ENCODE results near the gene PIH1D1.
"Not testable (repeated sequence)": the region's sequence is repeated elsewhere in the genome, so short reads cannot be mapped to it uniquely, and the experiment has no call there.

PIH1D1 gene

DNA sequence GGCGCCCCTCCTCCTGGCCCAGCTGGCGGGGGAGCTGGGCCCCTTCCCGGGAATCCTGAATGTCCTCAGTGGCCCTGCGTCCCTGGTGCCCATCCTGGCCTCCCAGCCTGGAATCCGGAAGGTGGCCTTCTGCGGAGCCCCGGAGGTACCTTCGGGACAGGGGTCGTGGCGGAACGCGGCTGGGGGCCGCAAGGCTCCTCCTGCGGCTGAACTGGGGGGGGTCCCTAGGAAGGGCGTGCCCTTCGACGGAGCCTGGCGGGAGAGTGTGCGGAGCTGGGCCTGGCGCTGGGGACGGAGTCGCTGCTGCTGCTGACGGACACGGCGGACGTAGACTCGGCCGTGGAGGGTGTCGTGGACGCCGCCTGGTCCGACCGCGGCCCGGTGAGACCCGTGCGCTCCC lies 10.0 kb upstream of the PIH1D1 start:
- H3K4me3 ChIP-seq (ENCODE audit: low read depth, low read length) = no peak overlapping the region
- POLR2A ChIA-PET = no interaction called here
- H3K4me1 ChIP-seq (ENCODE audit: control insufficient read depth, insufficient read depth, low read length) = no peaks in the 10 kb centered on the region
- CTCF ChIA-PET = no interaction called here
- TF ChIP-seq ZFP37 (tag by site-specific recombination; IDR thresholded peaks at IDR 0.05) (no peak), IKZF3 (tag by site-specific recombination; IDR thresholded peaks at IDR 0.05) (no peak), ZNF624 (tag by site-specific recombination; IDR thresholded peaks at IDR 0.05) (no peak), ZNF174 (tag by site-specific recombination; IDR thresholded peaks at IDR 0.05) (no peak), ZNF202 (tag by site-specific recombination; IDR thresholded peaks at IDR 0.05; ENCODE audit: borderline replicate concordance) (no peak), ZNF146 (tag by site-specific recombination; IDR thresholded peaks at IDR 0.05) (no peak), ZNF311 (tag by site-specific recombination; IDR thresholded peaks at IDR 0.05; ENCODE audit: borderline replicate concordance) (no peak)
- TF ChIP-seq, protein P1, sequence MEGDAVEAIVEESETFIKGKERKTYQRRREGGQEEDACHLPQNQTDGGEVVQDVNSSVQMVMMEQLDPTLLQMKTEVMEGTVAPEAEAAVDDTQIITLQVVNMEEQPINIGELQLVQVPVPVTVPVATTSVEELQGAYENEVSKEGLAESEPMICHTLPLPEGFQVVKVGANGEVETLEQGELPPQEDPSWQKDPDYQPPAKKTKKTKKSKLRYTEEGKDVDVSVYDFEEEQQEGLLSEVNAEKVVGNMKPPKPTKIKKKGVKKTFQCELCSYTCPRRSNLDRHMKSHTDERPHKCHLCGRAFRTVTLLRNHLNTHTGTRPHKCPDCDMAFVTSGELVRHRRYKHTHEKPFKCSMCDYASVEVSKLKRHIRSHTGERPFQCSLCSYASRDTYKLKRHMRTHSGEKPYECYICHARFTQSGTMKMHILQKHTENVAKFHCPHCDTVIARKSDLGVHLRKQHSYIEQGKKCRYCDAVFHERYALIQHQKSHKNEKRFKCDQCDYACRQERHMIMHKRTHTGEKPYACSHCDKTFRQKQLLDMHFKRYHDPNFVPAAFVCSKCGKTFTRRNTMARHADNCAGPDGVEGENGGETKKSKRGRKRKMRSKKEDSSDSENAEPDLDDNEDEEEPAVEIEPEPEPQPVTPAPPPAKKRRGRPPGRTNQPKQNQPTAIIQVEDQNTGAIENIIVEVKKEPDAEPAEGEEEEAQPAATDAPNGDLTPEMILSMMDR (tag by site-specific recombination; IDR thresholded peaks at IDR 0.05) = no peak
- TF ChIP-seq, protein P2, sequence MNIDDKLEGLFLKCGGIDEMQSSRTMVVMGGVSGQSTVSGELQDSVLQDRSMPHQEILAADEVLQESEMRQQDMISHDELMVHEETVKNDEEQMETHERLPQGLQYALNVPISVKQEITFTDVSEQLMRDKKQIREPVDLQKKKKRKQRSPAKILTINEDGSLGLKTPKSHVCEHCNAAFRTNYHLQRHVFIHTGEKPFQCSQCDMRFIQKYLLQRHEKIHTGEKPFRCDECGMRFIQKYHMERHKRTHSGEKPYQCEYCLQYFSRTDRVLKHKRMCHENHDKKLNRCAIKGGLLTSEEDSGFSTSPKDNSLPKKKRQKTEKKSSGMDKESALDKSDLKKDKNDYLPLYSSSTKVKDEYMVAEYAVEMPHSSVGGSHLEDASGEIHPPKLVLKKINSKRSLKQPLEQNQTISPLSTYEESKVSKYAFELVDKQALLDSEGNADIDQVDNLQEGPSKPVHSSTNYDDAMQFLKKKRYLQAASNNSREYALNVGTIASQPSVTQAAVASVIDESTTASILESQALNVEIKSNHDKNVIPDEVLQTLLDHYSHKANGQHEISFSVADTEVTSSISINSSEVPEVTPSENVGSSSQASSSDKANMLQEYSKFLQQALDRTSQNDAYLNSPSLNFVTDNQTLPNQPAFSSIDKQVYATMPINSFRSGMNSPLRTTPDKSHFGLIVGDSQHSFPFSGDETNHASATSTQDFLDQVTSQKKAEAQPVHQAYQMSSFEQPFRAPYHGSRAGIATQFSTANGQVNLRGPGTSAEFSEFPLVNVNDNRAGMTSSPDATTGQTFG (tag by site-specific recombination; IDR thresholded peaks at IDR 0.05; ENCODE audit: borderline replicate concordance) = no peak
- H3K36me3 ChIP-seq (ENCODE audit: control insufficient read depth in 2 of 2, insufficient read depth in 1 of 2, low read length in 2 of 2) = peaks cover 12 to 17% of the 10 kb centered on the region in 2 experiments; a peak in 2 of 3 replicates
- no peak overlapping the region for H3K27ac ChIP-seq (ENCODE audit: extremely low read depth, low read depth, low read length)
- no peaks in the 10 kb centered on the region for H3K9me3 ChIP-seq (ENCODE audit: control insufficient read depth, insufficient read depth, low read depth, low read length)

DNA sequence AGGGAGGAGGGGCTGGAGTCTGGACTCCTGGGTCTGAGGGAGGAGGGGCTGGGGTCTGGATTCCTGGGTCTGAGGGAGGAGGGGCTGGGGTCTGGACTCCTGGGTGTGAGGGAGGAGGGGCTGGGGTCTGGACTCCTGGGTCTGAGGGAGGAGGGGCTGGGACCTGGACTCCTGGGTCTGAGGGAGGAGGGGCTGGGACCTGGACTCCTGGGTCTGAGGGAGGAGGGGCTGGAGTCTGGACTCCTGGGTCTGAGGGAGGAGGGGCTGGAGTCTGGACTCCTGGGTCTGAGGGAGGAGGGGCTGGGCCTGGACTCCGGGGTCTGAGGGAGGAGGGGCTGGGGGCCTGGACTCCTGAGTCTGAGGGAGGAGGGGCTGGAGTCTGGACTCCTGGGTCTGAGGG lies 9.5 kb upstream of the PIH1D1 start:
- H3K36me3 ChIP-seq (ENCODE audit: control insufficient read depth in 2 of 2, insufficient read depth in 1 of 2, low read length in 2 of 2) = peaks cover 17% of the 10 kb centered on the region in 2 experiments
- H3K4me1 ChIP-seq (ENCODE audit: control insufficient read depth, insufficient read depth, low read length); H3K27ac ChIP-seq (ENCODE audit: extremely low read depth, low read depth, low read length); H3K4me3 ChIP-seq (ENCODE audit: low read depth, low read length); H3K9me3 ChIP-seq (ENCODE audit: control insufficient read depth, insufficient read depth, low read depth, low read length); CTCF ChIA-PET: not testable (repeated sequence)
- POLR2A ChIA-PET = interaction anchor here (0.6 kb wide), 1 partner anchor 144 kb away, joined by 3 read pairs; no protein-coding TSS in a partner anchor

DNA sequence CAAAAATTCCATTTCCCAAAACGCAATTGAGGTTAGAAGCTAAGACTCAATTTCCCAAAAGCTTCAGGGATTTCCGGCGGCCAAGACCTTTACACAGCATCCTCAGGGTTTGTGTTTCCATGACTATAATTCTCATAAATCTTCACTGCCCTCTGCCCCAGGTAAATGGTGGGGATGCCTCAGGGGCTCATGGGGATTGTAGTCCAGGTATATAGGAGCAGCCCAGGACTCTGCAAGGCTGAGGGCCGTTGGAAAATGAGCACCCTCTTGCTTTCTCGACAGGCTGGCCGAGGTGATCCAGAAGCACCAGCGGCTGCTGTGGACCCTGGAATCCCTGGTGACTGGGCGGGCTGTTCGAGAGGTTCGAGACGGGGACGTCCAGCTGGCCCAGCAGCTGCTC lies 7.8 kb upstream of the PIH1D1 start:
- H3K27ac ChIP-seq (ENCODE audit: extremely low read depth, low read depth, low read length) = 0 out of 2 replicates have a peak overlapping the region, but pooled peaks have one; percentile 17
- POLR2A ChIA-PET = no interaction called here
- TF ChIP-seq, protein P3, sequence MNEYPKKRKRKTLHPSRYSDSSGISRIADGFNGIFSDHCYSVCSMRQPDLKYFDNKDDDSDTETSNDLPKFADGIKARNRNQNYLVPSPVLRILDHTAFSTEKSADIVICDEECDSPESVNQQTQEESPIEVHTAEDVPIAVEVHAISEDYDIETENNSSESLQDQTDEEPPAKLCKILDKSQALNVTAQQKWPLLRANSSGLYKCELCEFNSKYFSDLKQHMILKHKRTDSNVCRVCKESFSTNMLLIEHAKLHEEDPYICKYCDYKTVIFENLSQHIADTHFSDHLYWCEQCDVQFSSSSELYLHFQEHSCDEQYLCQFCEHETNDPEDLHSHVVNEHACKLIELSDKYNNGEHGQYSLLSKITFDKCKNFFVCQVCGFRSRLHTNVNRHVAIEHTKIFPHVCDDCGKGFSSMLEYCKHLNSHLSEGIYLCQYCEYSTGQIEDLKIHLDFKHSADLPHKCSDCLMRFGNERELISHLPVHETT (tag by site-specific recombination; IDR thresholded peaks at IDR 0.05) = no peak
- 0 out of 2 replicates have a peak, but pooled peaks have one; percentile 22 for TF ChIP-seq ZBTB20 (tag by site-specific recombination; IDR thresholded peaks at IDR 0.05)
- TF ChIP-seq ZNF10 (tag by site-specific recombination; IDR thresholded peaks at IDR 0.05) = no peak
- H3K36me3 ChIP-seq (ENCODE audit: control insufficient read depth in 2 of 2, insufficient read depth in 1 of 2, low read length in 2 of 2) = peaks cover 12 to 19% of the 10 kb centered on the region in 2 experiments
- no peak overlapping the region for H3K4me3 ChIP-seq (ENCODE audit: low read depth, low read length)
- CTCF ChIA-PET = interaction anchor here (1.0 to 4.3 kb wide), 4 partner anchors 11 to 22 kb away, joined by 3 to 24 read pairs (median 6); partner anchors contain the start of gene FLT3LG
- H3K9me3 ChIP-seq (ENCODE audit: control insufficient read depth, insufficient read depth, low read depth, low read length) = no peaks in the 10 kb centered on the region
- no peaks in the 10 kb centered on the region for H3K4me1 ChIP-seq (ENCODE audit: control insufficient read depth, insufficient read depth, low read length)

DNA sequence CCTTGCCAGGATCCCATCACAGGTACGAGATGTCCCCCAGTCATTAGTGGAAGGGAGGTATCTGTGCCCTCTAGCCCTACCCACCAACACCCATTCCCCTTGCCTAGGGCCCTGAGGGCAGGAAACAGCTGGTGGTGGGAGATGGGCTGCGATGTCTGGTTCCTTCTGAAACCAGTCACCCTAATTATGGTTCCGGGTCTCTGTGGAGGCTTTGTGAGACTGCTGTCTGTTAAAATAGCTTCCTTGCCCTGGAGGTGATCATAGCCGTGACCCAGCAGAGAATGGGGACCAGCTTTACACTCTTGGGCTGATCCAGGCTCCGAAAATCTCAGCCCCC lies 6.9 kb upstream of the PIH1D1 start:
- ChIA-PET CTCF (interaction anchor here (0.6 to 4.3 kb wide), 7 partner anchors 15 to 260 kb away, joined by 3 to 24 read pairs (median 4); partner anchors contain the start of gene FLT3LG), POLR2A (interaction anchor here (1.0 kb wide), 1 partner anchor 15 kb away, joined by 3 read pairs; the partner anchor contains the start of gene FLT3LG)
- Histone ChIP-seq H3K36me3 (ENCODE audit: control insufficient read depth in 2 of 2, insufficient read depth in 1 of 2, low read length in 2 of 2) (peaks cover 12 to 19% of the 10 kb centered on the region in 2 experiments), H3K9me3 (ENCODE audit: control insufficient read depth, insufficient read depth, low read depth, low read length) (no peaks in the 10 kb centered on the region), H3K27ac (ENCODE audit: extremely low read depth, low read depth, low read length) (no peak overlapping the region), H3K4me1 (ENCODE audit: control insufficient read depth, insufficient read depth, low read length) (0 out of 2 replicates have a peak, but pooled peaks cover 6% of the 10 kb centered on the region), H3K4me3 (ENCODE audit: low read depth, low read length) (no peak overlapping the region)
- TF ChIP-seq, protein P4, sequence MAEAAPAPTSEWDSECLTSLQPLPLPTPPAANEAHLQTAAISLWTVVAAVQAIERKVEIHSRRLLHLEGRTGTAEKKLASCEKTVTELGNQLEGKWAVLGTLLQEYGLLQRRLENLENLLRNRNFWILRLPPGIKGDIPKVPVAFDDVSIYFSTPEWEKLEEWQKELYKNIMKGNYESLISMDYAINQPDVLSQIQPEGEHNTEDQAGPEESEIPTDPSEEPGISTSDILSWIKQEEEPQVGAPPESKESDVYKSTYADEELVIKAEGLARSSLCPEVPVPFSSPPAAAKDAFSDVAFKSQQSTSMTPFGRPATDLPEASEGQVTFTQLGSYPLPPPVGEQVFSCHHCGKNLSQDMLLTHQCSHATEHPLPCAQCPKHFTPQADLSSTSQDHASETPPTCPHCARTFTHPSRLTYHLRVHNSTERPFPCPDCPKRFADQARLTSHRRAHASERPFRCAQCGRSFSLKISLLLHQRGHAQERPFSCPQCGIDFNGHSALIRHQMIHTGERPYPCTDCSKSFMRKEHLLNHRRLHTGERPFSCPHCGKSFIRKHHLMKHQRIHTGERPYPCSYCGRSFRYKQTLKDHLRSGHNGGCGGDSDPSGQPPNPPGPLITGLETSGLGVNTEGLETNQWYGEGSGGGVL (tag by site-specific recombination; IDR thresholded peaks at IDR 0.05) = 0 out of 2 replicates have a peak, but pooled peaks have one; percentile 7
- no peak for TF ChIP-seq FEZF1 (tag by site-specific recombination; IDR thresholded peaks at IDR 0.05)
